Activated naive CD8-positive, alpha-beta T cell treated with anti-CD3 and anti-CD28 coated beads, Interleukin-2, amount 10 ng/mL, durations not matched to agents 7 days and 5 days (primary cell): ENCODE measurements around the gene FADS3. TPM values are rescaled to one million over a fixed set of nuclear protein-coding genes. Genes with fewer than 3 reads are reported as not detected.

ENCODE experiments used
- ATAC-seq: fragments of 150-1000 bp; cut with Tn5 transposase; one replicate; pipeline ENCODE4 v1.10.0; 2021; ENCODE audit warnings: low read depth, moderate library complexity
- POLR2A ChIA-PET: fragments of 350-600 bp; sonication (Branson Sonifier 250); formaldehyde crosslinking; loops from one replicate; lab custom pipeline; 2021; ENCODE audit warnings: antibody characterized with exemption; lab: Charles Lee
- DNase-seq: peaks from one replicate; pipeline ENCODE4 v3.0.0; 2021
- H3K27ac Mint-ChIP-seq: one replicate; pipeline ENCODE4 v1.8.0; 2022; ENCODE audit warnings: mild to moderate bottlenecking, mixed read lengths
- H3K27me3 Mint-ChIP-seq: one replicate; pipeline ENCODE4 v1.8.0; 2022; ENCODE audit warnings: mild to moderate bottlenecking, moderate library complexity, mixed read lengths
- H3K36me3 Mint-ChIP-seq: one replicate; pipeline ENCODE4 v1.8.0; 2021; ENCODE audit warnings: mild to moderate bottlenecking, mixed read lengths
- H3K4me1 Mint-ChIP-seq: one replicate; pipeline ENCODE4 v1.8.0; 2021; ENCODE audit warnings: mixed read lengths
- H3K4me3 Mint-ChIP-seq: one replicate; pipeline ENCODE4 v1.8.0; 2022; ENCODE audit warnings: mild to moderate bottlenecking, moderate library complexity, mixed read lengths
- H3K9me3 Mint-ChIP-seq: one replicate; pipeline ENCODE4 v1.8.0; 2021; ENCODE audit warnings: mixed read lengths
- total RNA-seq, 2 experiments: library from RNA; stranded (reverse); gene quantifications; one replicate each; pipeline ENCODE4 v1.2.3, GENCODE V29; 2021

FADS3 gene
- total RNA-seq, 2 experiments from 2014 or later, result 4.7 TPM

GRCh38 chr11:61910187-61911127 is 19.1 kb upstream of the FADS3 start:
- H3K4me3 Mint-ChIP-seq, result no peak overlapping the region
- ATAC-seq (no peak), DNase-seq (peak; percentile 25)
- peaks cover 3% of the 10 kb centered on the region for H3K4me1 Mint-ChIP-seq
- no peaks in the 10 kb centered on the region for H3K36me3 Mint-ChIP-seq
- POLR2A ChIA-PET, result no interaction called here
- peaks cover 3% of the 10 kb centered on the region for H3K27me3 Mint-ChIP-seq
- H3K9me3 Mint-ChIP-seq, result no peaks in the 10 kb centered on the region
- H3K27ac Mint-ChIP-seq, result no peak overlapping the region

GRCh38 chr11:61908730-61909316 is 17.5 kb upstream of the FADS3 start:
- H3K27me3 Mint-ChIP-seq, result peaks cover 4% of the 10 kb centered on the region
- POLR2A ChIA-PET, result interaction anchor here (0.7 kb wide), 1 partner anchor 59 kb away, joined by 3 read pairs; no protein-coding TSS in a partner anchor
- H3K4me1 Mint-ChIP-seq, result peaks cover 3% of the 10 kb centered on the region
- H3K4me3 Mint-ChIP-seq, result no peak overlapping the region
- no peak overlapping the region for H3K27ac Mint-ChIP-seq
- H3K9me3 Mint-ChIP-seq, result no peaks in the 10 kb centered on the region
- ATAC-seq, result no peak
- no peak for DNase-seq
- H3K36me3 Mint-ChIP-seq, result no peaks in the 10 kb centered on the region

- no peak for DNase-seq
- no peak overlapping the region for H3K4me3 Mint-ChIP-seq
- H3K27ac Mint-ChIP-seq, result no peak overlapping the region
- no peaks in the 10 kb centered on the region for H3K9me3 Mint-ChIP-seq
- peaks cover 5% of the 10 kb centered on the region for H3K27me3 Mint-ChIP-seq
- ATAC-seq, result no peak
- POLR2A ChIA-PET, result interaction anchor here (0.7 to 0.9 kb wide), 2 partner anchors 59 to 60 kb away, joined by 3 read pairs; partner anchors contain the start of gene FTH1
- H3K36me3 Mint-ChIP-seq, result no peaks in the 10 kb centered on the region
- H3K4me1 Mint-ChIP-seq, result peaks cover 3% of the 10 kb centered on the region
Measured at GRCh38 chr11:61907871-61908729, 16.8 kb upstream of the FADS3 start.

GRCh38 chr11:61907282-61907681 is 15.9 kb upstream of the FADS3 start:
- POLR2A ChIA-PET, result interaction anchor here (0.9 kb wide), 1 partner anchor 60 kb away, joined by 3 read pairs; the partner anchor contains the start of gene FTH1
- ATAC-seq, result no peak
- Mint-ChIP-seq H3K4me3 (no peak overlapping the region), H3K36me3 (no peaks in the 10 kb centered on the region), H3K9me3 (no peaks in the 10 kb centered on the region), H3K27me3 (peaks cover 5% of the 10 kb centered on the region), H3K27ac (peak overlapping the region; percentile 30), H3K4me1 (no peaks in the 10 kb centered on the region)
- DNase-seq, result no peak

GRCh38 chr11:61906522-61906909 is 15.2 kb upstream of the FADS3 start:
- POLR2A ChIA-PET, result no interaction called here
- no peak for ATAC-seq
- no peak overlapping the region for H3K4me3 Mint-ChIP-seq
- DNase-seq, result no peak
- H3K4me1 Mint-ChIP-seq, result no peaks in the 10 kb centered on the region
- H3K27ac Mint-ChIP-seq, result no peak overlapping the region
- H3K9me3 Mint-ChIP-seq, result no peaks in the 10 kb centered on the region
- peaks cover 5% of the 10 kb centered on the region for H3K27me3 Mint-ChIP-seq
- no peaks in the 10 kb centered on the region for H3K36me3 Mint-ChIP-seq

- Mint-ChIP-seq H3K27me3 (peaks cover 5% of the 10 kb centered on the region), H3K4me3 (no peak overlapping the region), H3K27ac (no peak overlapping the region), H3K9me3 (no peaks in the 10 kb centered on the region), H3K36me3 (no peaks in the 10 kb centered on the region), H3K4me1 (no peaks in the 10 kb centered on the region)
- no peak for DNase-seq
- ATAC-seq, result peak; percentile 13
- POLR2A ChIA-PET, result no interaction called here
Measured at GRCh38 chr11:61905801-61906521, 14.6 kb upstream of the FADS3 start.

- ATAC-seq, result no peak
Measured at GRCh38 chr11:61905067-61905696, 13.8 kb upstream of the FADS3 start.

GRCh38 chr11:61904539-61905048 is 13.2 kb upstream of the FADS3 start:
- Mint-ChIP-seq H3K9me3 (no peaks in the 10 kb centered on the region), H3K4me1 (no peaks in the 10 kb centered on the region), H3K27me3 (peaks cover 5% of the 10 kb centered on the region), H3K4me3 (no peak overlapping the region), H3K27ac (no peak overlapping the region), H3K36me3 (no peaks in the 10 kb centered on the region)
- POLR2A ChIA-PET, result no interaction called here
- no peak for DNase-seq
- ATAC-seq, result no peak

More at GRCh38 chr11:61905067-61905696, 13.8 kb upstream of the FADS3 start:
- Mint-ChIP-seq H3K27me3 (peaks cover 5% of the 10 kb centered on the region), H3K27ac (no peak overlapping the region), H3K9me3 (no peaks in the 10 kb centered on the region), H3K4me1 (no peaks in the 10 kb centered on the region), H3K36me3 (no peaks in the 10 kb centered on the region), H3K4me3 (no peak overlapping the region)
- POLR2A ChIA-PET, result no interaction called here
- no peak for DNase-seq

- DNase-seq (no peak), ATAC-seq (no peak)
- H3K27ac Mint-ChIP-seq, result no peak overlapping the region
- H3K36me3 Mint-ChIP-seq, result no peaks in the 10 kb centered on the region
- no peaks in the 10 kb centered on the region for H3K9me3 Mint-ChIP-seq
- H3K4me1 Mint-ChIP-seq, result peaks cover 4% of the 10 kb centered on the region
- H3K4me3 Mint-ChIP-seq, result no peak overlapping the region
- peaks cover 5% of the 10 kb centered on the region for H3K27me3 Mint-ChIP-seq
- POLR2A ChIA-PET, result interaction anchor here (0.9 kb wide), 1 partner anchor 44 kb away, joined by 3 read pairs; no protein-coding TSS in a partner anchor
Measured at GRCh38 chr11:61903845-61904244, 12.5 kb upstream of the FADS3 start.

GRCh38 chr11:61902313-61902712 is 11.0 kb upstream of the FADS3 start:
- POLR2A ChIA-PET, result no interaction called here
- H3K4me3 Mint-ChIP-seq, result no peak overlapping the region
- DNase-seq, result no peak
- peaks cover 5% of the 10 kb centered on the region for H3K4me1 Mint-ChIP-seq
- H3K36me3 Mint-ChIP-seq, result no peaks in the 10 kb centered on the region
- peaks cover 5% of the 10 kb centered on the region for H3K27me3 Mint-ChIP-seq
- no peak overlapping the region for H3K27ac Mint-ChIP-seq
- H3K9me3 Mint-ChIP-seq, result no peaks in the 10 kb centered on the region
- no peak for ATAC-seq

GRCh38 chr11:61901397-61901796 is 10.1 kb upstream of the FADS3 start:
- POLR2A ChIA-PET, result no interaction called here
- Mint-ChIP-seq H3K36me3 (no peaks in the 10 kb centered on the region), H3K4me1 (peaks cover 5% of the 10 kb centered on the region), H3K4me3 (no peak overlapping the region), H3K9me3 (no peaks in the 10 kb centered on the region), H3K27ac (no peak overlapping the region), H3K27me3 (peaks cover 5% of the 10 kb centered on the region)
- ATAC-seq (no peak), DNase-seq (no peak)

GRCh38 chr11:61900251-61900650 is 8.9 kb upstream of the FADS3 start:
- Mint-ChIP-seq H3K36me3 (no peaks in the 10 kb centered on the region), H3K27ac (no peak overlapping the region), H3K4me3 (no peak overlapping the region), H3K4me1 (peaks cover 5% of the 10 kb centered on the region), H3K27me3 (peaks cover 5% of the 10 kb centered on the region), H3K9me3 (no peaks in the 10 kb centered on the region)
- POLR2A ChIA-PET, result no interaction called here
- no peak for DNase-seq
- ATAC-seq, result no peak
